Left kidney (tissue), 1 donor: ENCODE measurements around the gene SHC3. TPM values are rescaled to one million over a fixed set of nuclear protein-coding genes. Genes with fewer than 3 reads are reported as not detected.

Experiments
- polyA plus RNA-seq: library from polyadenylated mRNA; unstranded; fragments of 120-200 nt; gene quantifications from one replicate; pipeline ENCODE4 v1.2.1, GENCODE V29; 2013; ENCODE audit not compliant: insufficient read length

SHC3 gene
- polyA plus RNA-seq, 1 donor, result 2.7 TPM

Other genes with a start within 250 kb of the SHC3 start
- gene S1PR3, start 187.3 kb downstream of the SHC3 start, polyA plus RNA-seq, result 52.7 TPM
- 101 TPM for gene CKS2, start 132.4 kb upstream of the SHC3 start, polyA plus RNA-seq
- gene SECISBP2, start 139.7 kb upstream of the SHC3 start, polyA plus RNA-seq, result 114 TPM